ENCODE data around the gene KRTAP5-6.
"Not testable (repeated sequence)": the region's sequence is repeated elsewhere in the genome, so short reads cannot be mapped to it uniquely, and the experiment has no call there.

Gene KRTAP5-6

GRCh38 chr11:1661454-1662269 lies 35.3 kb upstream of the KRTAP5-6 start:
- DNase-seq (ENCODE audit: low read depth in 3 of 3) = not testable (repeated sequence)

GRCh38 chr11:1662699-1663283 lies 34.2 kb upstream of the KRTAP5-6 start:
- not testable (repeated sequence) for DNase-seq (ENCODE audit: low read depth in 3 of 3)

GRCh38 chr11:1665313-1665712 lies 31.7 kb upstream of the KRTAP5-6 start:
- DNase-seq (ENCODE audit: low read depth in 3 of 3) = no peak

DNA sequence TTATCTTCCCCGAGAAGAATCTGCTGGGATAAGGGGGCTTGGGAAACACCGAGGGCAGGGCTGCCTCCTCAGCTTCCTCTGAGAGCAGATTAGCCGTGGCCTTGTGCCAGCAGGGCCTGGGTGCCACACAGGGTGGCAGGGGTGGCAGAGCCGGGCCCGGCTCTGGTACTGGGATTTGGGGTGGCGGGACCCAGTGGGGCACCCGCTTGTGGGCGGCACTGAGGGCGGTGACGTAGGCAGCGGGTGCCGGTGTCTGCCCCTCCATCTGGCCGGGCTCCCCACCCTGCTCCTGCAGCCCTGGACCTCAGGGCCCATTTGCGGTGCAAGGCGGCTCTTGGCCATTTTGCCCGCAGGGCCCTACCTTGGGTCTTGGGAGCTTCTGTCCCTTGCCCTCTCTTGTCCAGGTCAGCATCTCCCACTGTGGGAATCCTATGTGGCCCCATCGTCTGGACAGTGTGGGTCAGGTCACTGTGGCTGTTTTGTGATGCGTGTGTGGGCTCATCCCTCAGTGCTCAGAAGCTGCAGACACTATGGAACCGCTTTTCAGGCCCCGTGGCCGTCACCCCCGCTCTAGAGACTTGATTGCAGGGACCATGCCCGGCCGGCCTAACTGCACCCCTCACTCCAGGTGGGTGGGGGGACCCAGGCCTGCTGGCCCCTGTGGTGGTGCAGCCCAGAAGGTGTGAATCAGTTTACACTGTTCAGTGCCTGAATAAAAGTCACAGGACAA lies 29.7 kb upstream of the KRTAP5-6 start:
- no peak for DNase-seq (ENCODE audit: low read depth in 3 of 3)

DNA sequence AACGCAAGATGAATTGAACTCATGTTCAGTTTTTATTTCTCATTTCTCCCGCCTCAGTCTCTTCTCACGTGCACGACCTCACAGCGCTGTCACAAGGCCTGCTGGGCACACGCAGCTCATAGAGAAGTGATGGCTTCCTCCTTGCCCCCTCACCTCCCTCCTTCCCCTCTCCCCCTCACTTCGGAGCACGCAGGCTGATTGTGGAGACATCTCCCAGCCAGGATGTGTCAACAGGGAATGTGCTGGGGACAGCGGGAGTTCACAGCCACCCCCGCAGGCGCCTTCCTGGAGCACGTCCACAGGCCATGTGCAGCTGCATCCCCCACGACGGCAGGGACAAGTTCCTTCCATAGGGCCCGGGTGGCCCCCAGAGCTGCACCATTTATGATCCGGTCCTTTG lies 29.1 kb upstream of the KRTAP5-6 start:
- DNase-seq (ENCODE audit: low read depth in 3 of 3) = no peak

DNA sequence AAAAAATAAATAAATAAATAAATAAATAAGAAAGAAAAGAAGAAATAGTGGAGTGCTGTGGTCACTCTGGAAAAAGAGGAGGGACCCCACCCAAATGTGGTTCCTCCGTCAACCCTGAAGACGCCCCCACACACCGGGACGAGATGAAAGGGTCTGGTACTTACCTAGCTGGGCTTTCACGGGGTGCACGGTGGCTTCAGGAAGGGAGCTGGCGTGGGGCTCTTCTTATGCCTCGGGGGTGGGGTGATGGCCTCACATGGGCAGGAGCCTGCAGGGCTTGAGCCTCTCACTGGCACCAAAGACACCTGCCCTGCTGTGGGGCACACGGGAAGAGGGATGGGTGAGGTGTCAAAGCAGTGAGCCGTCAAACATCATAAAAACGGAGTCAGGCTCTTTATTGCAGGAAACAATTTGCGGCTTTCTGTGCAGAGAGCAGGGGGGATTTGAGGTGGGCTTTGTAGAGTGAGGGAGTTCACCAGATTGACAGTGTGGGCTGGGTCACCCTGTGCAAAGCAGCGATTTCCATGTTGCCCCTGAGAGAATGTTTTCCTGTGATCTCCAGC lies 28.0 kb upstream of the KRTAP5-6 start:
- no peak for DNase-seq (ENCODE audit: low read depth in 3 of 3)

DNA sequence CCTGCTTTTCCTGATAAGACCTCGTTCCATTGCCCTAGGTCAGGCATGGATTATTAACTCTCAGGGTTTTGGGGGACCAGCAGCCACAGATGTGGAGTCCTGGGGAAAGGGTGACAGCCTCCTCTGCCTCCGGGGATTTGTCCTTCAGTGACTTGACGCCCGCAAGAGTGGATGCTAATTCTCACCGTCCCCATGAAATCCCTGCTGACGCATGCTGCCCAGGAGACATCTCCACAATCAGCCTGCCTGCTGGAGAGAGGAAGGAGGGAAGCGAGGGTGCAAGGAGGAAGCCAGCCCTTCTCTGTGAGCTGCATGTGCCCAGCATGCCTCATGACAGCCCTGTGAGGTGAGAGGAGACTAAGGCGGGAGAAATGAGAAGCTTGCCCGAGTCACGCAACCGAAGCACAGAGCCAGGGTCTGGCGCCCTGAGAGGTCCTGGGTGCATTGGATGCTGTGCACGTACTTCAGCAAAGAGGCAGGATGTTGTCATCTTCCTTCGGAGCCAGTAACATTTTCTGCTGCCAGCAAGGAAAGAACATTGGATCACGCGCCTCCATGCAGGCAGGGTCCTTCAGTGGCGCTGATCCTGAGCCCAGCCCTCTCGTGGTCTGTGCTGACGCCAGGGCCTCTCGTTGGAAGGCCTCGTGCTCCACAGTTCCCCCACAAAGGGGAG lies 27.3 kb upstream of the KRTAP5-6 start:
- DNase-seq (ENCODE audit: low read depth in 3 of 3) = no peak

DNA sequence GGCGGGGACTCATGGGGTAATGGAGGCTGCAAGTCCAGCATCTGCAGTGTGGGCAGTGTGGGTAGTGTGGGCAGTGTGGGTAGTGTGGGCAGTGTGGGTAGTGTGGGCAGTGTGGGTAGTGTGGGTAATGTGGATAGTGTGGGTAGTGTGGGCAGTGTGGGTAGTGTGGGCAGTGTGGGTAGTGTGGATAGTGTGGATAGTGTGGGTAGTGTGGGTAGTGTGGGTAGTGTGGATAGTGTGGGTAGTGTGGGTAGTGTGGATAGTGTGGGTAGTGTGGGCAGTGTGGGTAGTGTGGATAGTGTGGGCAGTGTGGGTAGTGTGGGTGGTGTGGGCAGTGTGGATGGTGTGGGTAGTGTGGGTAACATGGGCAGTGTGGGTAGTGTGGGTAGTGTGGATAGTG lies 26.5 kb upstream of the KRTAP5-6 start:
- not testable (repeated sequence) for DNase-seq (ENCODE audit: low read depth in 3 of 3)

DNA sequence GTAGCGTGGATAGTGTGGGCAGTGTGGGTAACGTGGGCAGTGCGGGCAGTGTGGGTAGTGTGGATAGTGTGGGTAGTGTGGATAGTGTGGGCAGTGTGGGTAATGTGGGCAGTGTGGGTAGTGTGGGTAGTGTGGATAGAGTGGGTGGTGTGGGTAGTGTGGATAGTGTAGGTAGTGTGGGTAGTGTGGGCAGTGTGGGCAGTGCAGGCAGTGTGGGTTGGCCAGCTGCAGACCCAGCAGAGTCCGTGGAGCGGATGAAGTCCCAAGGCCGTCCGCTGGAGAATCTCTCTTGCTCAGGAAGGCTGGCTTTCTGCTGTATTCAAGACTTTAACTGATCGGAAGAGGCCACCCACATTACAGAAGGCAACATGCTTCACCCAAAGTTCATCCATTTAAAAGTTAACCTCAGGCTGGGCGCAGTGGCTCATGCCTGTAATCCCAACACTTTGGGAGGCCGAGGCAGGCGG lies 26.1 kb upstream of the KRTAP5-6 start:
- DNase-seq (ENCODE audit: low read depth in 3 of 3) = no peak

DNA sequence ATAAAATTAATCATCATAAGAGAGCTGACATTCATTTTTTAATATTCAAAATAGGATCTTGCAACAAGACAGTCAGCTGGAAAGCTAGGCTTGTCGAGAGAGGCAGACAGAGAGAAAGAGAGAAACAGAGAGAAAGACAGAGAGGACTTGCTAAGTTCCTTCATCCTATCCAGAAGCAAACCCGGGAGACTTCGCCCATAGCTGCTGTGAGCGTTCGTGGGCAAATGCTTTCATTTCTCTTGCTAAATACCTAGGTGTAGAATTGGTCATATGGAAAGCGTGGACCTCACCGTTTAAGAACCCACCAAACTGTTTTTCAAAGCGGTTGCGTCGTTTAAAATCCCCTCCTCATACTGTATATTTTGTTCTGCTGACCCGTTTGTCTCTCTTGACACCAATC lies 25.3 kb upstream of the KRTAP5-6 start:
- no peak for DNase-seq (ENCODE audit: low read depth in 3 of 3)

- DNase-seq (ENCODE audit: low read depth in 3 of 3) = no peak
These were observed 24.2 kb upstream of the KRTAP5-6 start for GRCh38 chr11:1672613-1673350.

DNA sequence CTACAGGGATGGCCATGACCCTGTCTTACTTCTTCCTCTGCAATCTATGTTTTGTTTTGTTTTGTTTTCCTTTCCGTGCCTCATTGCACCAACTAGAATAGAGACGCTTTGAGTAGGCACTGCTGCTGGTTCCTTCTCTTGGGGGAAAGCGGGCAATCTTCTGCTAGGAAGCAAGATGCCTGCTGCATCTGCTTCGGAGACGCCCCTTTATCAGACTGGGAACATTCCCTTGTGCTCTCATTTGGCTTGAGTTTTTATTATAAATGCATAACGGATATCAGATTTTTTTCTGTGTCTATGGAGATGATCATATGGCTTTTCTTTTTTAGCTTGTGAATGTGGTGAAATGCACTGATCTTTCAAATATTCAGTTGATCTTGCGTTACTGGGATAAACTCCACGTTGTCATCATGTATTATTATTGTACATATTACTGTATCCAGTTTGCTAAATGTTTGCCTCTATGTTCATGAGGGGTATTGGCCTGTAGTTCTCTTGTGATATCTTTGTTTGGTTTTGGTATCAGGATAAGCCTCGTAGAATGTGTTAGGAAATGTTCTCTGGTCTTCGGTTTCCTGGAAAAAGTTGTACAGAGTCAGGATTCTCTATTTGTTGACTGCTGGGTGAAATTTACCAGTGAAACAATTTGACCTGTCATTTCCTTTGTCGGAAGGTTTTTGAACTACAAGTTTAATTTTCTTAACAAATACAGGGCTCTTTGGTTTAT lies 23.4 kb upstream of the KRTAP5-6 start:
- no peak for DNase-seq (ENCODE audit: low read depth in 3 of 3)

DNA sequence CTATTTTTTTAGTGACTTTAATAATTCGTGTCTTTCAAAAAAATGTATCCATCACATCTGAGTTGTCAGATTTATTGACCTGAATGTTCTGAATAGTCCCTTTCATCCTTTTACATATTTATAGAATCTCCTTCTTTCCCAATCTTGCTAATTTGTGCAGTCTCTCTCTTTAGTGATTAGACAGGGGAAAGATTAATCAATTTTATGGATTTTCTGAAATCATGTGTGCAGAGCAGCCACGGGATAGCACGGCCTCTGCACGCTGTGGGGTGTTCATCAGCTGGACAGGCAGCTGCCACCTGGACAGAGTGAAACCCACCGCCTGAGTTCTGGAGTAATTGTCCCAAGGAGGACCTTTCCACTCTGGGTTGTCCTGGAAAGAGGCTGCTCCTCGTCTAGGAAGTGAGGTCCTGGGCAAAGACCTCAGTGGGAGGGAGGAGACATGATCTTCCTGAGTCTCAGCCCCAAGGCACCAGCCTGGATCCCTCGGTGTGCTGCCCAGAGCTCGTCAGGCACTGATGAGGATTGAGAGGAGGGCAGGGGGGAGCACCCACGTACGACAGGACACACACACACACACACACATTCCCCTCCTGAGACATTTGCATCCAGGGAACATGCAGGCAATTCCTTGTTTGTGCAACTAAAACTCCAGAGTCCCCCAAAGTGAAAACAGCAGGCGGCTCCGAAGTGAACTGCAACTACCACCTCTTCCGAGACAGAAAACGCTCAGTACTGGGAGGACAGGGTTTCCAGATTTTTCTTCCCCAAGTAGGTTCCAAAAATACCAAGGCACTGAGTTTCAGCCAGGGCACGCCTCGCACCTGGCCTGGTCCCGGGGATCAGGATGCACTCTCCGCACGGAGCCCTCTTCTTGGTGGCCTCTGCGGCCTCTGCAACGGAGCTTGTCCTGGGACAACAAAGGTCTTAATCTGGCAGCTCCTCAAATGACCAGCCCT lies 22.5 kb upstream of the KRTAP5-6 start:
- DNase-seq (ENCODE audit: low read depth in 3 of 3) = no peak

DNA sequence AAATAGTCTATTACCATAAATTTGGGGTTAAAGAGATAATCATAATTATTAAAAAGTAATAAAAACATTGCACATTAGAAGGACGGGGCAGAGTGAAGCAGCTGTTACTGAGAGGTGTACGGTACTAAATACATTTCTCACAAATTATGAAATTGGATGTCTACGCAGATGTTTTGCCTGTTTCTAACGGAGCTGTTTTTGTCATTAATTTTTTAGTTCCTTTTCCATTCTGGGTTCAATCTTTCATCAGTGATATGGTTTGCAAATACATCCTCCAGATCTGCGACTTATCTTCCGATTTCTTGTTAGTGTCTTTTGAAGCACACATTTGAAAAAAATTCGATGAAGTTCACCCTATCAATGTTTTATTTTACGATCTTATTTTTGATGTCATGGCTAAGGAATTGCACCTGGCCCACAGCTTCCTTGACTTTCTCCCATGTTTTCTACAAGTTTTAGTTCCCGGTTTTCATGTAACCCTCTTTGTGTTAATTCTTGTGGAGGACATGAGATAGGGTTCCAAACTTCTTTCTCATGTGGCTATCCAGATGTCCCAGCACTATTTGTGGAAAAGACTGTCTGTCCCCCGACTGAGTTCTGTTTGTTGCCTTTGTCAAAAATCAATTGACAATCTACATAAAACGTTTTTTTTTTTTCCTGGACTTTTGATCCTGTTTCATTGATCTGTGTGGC lies 21.3 kb upstream of the KRTAP5-6 start:
- DNase-seq (ENCODE audit: low read depth in 3 of 3) = no peak

GRCh38 chr11:1676229-1676740 lies 20.7 kb upstream of the KRTAP5-6 start:
- no peak for DNase-seq (ENCODE audit: low read depth in 3 of 3)

GRCh38 chr11:1679881-1680280 lies 17.1 kb upstream of the KRTAP5-6 start:
- no peak for DNase-seq (ENCODE audit: low read depth in 3 of 3)

DNA sequence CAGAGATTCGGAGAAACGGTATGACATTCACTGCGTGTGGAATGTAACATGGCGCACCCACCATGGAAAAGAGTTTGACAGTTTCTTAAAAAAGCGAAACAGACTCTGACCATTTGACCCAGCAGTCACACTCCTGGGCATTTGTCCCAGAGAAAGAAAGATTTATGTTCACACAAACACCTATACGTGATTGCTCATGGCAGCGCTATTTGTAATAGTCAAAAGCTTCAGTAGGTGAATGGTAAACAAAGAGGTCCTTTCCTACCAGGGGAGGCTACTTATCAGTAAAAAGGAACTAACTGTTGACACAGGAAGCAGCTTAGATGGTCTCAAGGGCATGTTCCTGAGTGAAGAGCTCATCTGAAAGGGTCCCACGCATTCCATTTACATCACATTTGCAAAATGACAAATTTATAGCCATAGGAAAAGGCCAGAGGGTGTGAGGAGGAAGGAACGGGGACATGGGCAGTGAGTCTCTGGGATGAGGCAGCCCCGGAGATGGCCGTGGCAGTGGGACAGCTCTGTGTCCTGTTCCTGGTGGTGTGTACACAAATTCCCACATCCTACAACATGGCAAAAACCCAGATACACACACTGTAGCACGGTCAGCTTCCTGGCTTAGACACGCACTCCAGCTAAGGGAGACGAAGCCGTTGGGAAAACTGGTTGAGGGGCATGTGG lies 14.6 kb upstream of the KRTAP5-6 start:
- no peak for DNase-seq (ENCODE audit: low read depth in 3 of 3)

DNA sequence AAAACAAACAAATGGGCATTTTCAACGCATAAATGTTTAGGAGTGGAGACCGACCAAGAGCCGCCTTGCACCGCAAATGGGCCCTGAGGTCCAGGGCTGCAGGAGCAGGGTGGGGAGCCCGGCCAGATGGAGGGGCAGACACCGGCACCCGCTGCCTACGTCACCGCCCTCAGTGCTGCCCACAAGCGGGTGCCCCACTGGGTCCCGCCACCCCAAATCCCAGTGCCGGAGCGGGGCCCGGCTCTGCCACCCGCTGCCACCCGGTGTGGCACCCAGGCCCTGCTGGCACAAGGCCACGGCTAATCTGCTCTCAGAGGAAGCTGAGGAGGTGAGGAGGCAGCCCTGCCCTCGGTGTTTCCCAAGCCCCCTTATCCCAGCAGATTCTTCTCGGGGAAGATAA lies 13.8 kb upstream of the KRTAP5-6 start:
- not testable (repeated sequence) for DNase-seq (ENCODE audit: low read depth in 3 of 3)

Data from stimulated activated CD4-positive, alpha-beta T cell treated with anti-CD3 and anti-CD28 coated beads, TNF-alpha, amount 100 ng/mL, for 4 hours (primary cell).